ENCODE results near the gene DHRS9. TPM values are rescaled to one million over a fixed set of nuclear protein-coding genes. Genes with fewer than 3 reads are reported as not detected.
A peak's percentile ranks its signal among the peaks of the same experiment; 100 is the strongest.

Gene DHRS9
- total RNA-seq, 3 donors from 2014 or later (not counting 1 experiment from before 2014, with no cell fraction given), result 2.4 TPM; not detected in 2

DNA sequence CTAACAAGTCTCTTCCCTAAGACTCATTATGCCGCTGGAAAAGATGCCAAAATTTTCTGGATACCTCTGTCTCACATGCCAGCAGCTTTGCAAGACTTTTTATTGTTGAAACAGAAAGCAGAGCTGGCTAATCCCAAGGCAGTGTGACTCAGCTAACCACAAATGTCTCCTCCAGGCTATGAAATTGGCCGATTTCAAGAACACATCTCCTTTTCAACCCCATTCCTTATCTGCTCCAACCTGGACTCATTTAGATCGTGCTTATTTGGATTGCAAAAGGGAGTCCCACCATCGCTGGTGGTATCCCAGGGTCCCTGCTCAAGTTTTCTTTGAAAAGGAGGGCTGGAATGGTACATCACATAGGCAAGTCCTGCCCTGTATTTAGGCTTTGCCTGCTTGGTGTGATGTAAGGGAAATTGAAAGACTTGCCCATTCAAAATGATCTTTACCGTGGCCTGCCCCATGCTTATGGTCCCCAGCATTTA lies 26.3 kb downstream of the DHRS9 start:
- H3K4me1 Mint-ChIP-seq, result peaks cover 11 to 13% of the 10 kb centered on the region in 2 donors
- 27% methylated on average over 4 of the region's 5 CpGs for WGBS (ENCODE audit: insufficient coverage)
- no peak overlapping the region for H3K4me3 Mint-ChIP-seq
- ATAC-seq (peak in 2 of 3 donors; percentile 48 to 52), DNase-seq (no peak)
- no peaks in the 10 kb centered on the region for H3K27me3 Mint-ChIP-seq (ENCODE audit: low read depth in 2 of 2)
- TF ChIP-seq, protein P1, sequence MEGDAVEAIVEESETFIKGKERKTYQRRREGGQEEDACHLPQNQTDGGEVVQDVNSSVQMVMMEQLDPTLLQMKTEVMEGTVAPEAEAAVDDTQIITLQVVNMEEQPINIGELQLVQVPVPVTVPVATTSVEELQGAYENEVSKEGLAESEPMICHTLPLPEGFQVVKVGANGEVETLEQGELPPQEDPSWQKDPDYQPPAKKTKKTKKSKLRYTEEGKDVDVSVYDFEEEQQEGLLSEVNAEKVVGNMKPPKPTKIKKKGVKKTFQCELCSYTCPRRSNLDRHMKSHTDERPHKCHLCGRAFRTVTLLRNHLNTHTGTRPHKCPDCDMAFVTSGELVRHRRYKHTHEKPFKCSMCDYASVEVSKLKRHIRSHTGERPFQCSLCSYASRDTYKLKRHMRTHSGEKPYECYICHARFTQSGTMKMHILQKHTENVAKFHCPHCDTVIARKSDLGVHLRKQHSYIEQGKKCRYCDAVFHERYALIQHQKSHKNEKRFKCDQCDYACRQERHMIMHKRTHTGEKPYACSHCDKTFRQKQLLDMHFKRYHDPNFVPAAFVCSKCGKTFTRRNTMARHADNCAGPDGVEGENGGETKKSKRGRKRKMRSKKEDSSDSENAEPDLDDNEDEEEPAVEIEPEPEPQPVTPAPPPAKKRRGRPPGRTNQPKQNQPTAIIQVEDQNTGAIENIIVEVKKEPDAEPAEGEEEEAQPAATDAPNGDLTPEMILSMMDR (IDR thresholded peaks at IDR 0.05), result no peak
- no peaks in the 10 kb centered on the region for H3K4me1 ChIP-seq (ENCODE audit: control insufficient read depth, insufficient read depth, low read length)
- no peaks in the 10 kb centered on the region for H3K9me3 ChIP-seq (ENCODE audit: control insufficient read depth, insufficient read depth, low read length)
- intact Hi-C loops (cut with micrococcal nuclease), result no loop called here
- no peaks in the 10 kb centered on the region for H3K27me3 ChIP-seq (ENCODE audit: control insufficient read depth, insufficient read depth, low read length)
- no peak overlapping the region for H3K27ac Mint-ChIP-seq
- H3K36me3 Mint-ChIP-seq, result no peaks in the 10 kb centered on the region
- H3K36me3 ChIP-seq (ENCODE audit: control insufficient read depth, insufficient read depth, low read length), result no peaks in the 10 kb centered on the region
- no peak overlapping the region for H3K4me3 ChIP-seq (ENCODE audit: low read length)
- no peaks in the 10 kb centered on the region for H3K9me3 Mint-ChIP-seq
- no peak overlapping the region for H3K27ac ChIP-seq (ENCODE audit: low read length)

DNA sequence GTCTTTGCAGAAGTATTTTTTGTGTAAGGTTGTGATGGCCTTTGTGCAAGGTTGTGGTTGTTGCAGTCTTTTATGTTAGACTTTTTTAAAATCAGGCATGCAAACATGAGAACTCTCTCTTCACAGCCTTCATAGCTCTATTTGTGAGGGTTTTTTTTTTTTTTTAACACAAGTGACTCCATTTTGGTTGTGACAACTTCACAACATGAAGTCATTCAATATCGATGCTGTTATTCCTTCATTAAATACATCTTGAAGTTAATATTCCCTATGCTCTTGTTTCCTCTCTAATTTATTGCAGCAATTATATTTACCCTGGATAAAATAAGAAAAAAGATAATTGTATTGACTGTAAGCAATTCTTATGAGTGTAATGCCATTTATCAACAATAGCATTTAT lies 35.5 kb downstream of the DHRS9 start:
- TF ChIP-seq, protein P1 (IDR thresholded peaks at IDR 0.05), result no peak
- Histone ChIP-seq H3K9me3 (ENCODE audit: control insufficient read depth, insufficient read depth, low read length) (no peaks in the 10 kb centered on the region), H3K27me3 (ENCODE audit: control insufficient read depth, insufficient read depth, low read length) (no peaks in the 10 kb centered on the region), H3K27ac (ENCODE audit: low read length) (no peak overlapping the region), H3K36me3 (ENCODE audit: control insufficient read depth, insufficient read depth, low read length) (no peaks in the 10 kb centered on the region), H3K4me3 (ENCODE audit: low read length) (no peak overlapping the region), H3K4me1 (ENCODE audit: control insufficient read depth, insufficient read depth, low read length) (peaks cover 36% of the 10 kb centered on the region)
- 100% methylated on average over 1 of the region's 1 CpG for WGBS (ENCODE audit: insufficient coverage)
- H3K27me3 Mint-ChIP-seq (ENCODE audit: low read depth in 2 of 2), result no peaks in the 10 kb centered on the region
- no peaks in the 10 kb centered on the region for H3K36me3 Mint-ChIP-seq
- no peak for ATAC-seq
- no peaks in the 10 kb centered on the region for H3K9me3 Mint-ChIP-seq
- peaks cover 52 to 56% of the 10 kb centered on the region in 2 donors for H3K4me1 Mint-ChIP-seq
- peak overlapping the region; percentile 78 for H3K4me3 Mint-ChIP-seq
- intact Hi-C loops (cut with micrococcal nuclease), result loop anchor here (5.0 kb wide), 1 partner anchor 128 kb away; no protein-coding TSS in a partner anchor
- H3K27ac Mint-ChIP-seq, result peak overlapping the region; percentile 75 to 85
- no peak for DNase-seq

DNA sequence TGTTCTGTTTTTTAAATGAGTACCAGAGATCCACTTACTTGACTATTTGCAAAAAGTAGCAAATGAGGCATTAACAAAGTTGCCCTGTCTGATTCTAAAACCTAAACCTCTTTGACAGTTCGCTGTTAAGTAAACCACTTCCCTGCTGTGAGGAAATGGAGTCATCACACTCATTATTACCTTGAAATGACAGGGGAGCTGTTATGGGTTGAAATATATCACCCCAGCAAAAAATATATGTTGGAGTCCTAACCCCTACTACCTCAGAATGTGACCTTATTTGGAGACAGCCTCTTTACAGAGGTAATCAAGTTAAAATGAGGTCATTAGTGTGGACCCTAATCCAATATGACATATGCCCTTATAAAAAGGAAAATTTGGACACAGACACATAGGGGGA lies 36.1 kb downstream of the DHRS9 start:
- Histone ChIP-seq H3K4me3 (ENCODE audit: low read length) (no peak overlapping the region), H3K4me1 (ENCODE audit: control insufficient read depth, insufficient read depth, low read length) (peaks cover 37% of the 10 kb centered on the region), H3K27me3 (ENCODE audit: control insufficient read depth, insufficient read depth, low read length) (no peaks in the 10 kb centered on the region), H3K36me3 (ENCODE audit: control insufficient read depth, insufficient read depth, low read length) (no peaks in the 10 kb centered on the region), H3K9me3 (ENCODE audit: control insufficient read depth, insufficient read depth, low read length) (no peaks in the 10 kb centered on the region), H3K27ac (ENCODE audit: low read length) (peak overlapping the region; percentile 44)
- Mint-ChIP-seq H3K4me1 (peaks cover 52 to 58% of the 10 kb centered on the region in 2 donors), H3K36me3 (no peaks in the 10 kb centered on the region), H3K27me3 (ENCODE audit: low read depth in 2 of 2) (no peaks in the 10 kb centered on the region), H3K9me3 (no peaks in the 10 kb centered on the region), H3K27ac (peak overlapping the region; percentile 75 to 85), H3K4me3 (peak overlapping the region; percentile 78)
- TF ChIP-seq, protein P1 (IDR thresholded peaks at IDR 0.05), result no peak
- DNase-seq (peak in 1 of 2 donors; percentile 28), ATAC-seq (peak; percentile 58 to 70 (median 59))
- whole genome bisulfite sequencing (ENCODE audit: insufficient coverage), result no CpG with 5 or more reads among the region's 1 CpG
- intact Hi-C loops (cut with micrococcal nuclease), result loop anchor here (5.0 kb wide), 1 partner anchor 128 kb away; no protein-coding TSS in a partner anchor

DNA sequence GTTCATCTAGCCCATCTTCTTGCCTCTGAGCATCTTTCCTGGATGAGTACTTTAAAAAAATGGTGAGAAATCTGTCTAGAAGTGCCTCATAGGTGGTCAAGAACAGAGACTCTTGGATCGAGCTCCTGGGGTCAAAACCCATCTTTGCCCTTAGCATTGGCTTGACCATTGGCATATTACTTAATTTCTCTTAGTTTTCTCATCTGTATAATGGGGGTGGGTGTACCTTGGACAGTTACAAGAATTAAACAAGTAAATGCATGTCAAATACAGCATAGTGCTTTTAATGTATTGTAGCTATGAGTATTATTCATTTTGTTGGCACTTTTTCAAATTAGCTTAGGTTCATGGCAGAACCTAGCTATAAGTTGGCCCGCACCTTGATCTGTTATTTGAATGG lies 36.8 kb downstream of the DHRS9 start:
- Histone ChIP-seq H3K4me3 (ENCODE audit: low read length) (no peak overlapping the region), H3K36me3 (ENCODE audit: control insufficient read depth, insufficient read depth, low read length) (no peaks in the 10 kb centered on the region), H3K9me3 (ENCODE audit: control insufficient read depth, insufficient read depth, low read length) (no peaks in the 10 kb centered on the region), H3K4me1 (ENCODE audit: control insufficient read depth, insufficient read depth, low read length) (peaks cover 37% of the 10 kb centered on the region), H3K27ac (ENCODE audit: low read length) (peak overlapping the region; percentile 44), H3K27me3 (ENCODE audit: control insufficient read depth, insufficient read depth, low read length) (no peaks in the 10 kb centered on the region)
- 96% methylated on average over 2 of the region's 2 CpGs for WGBS (ENCODE audit: insufficient coverage)
- ATAC-seq, result no peak
- intact Hi-C loops (cut with micrococcal nuclease), result loop anchor here (5.0 kb wide), 1 partner anchor 129 kb away; no protein-coding TSS in a partner anchor
- peaks cover 52 to 58% of the 10 kb centered on the region in 2 donors for H3K4me1 Mint-ChIP-seq
- H3K4me3 Mint-ChIP-seq, result peak overlapping the region; percentile 78
- peak overlapping the region; percentile 75 to 85 for H3K27ac Mint-ChIP-seq
- DNase-seq, result no peak
- H3K27me3 Mint-ChIP-seq (ENCODE audit: low read depth in 2 of 2), result no peaks in the 10 kb centered on the region
- no peaks in the 10 kb centered on the region for H3K36me3 Mint-ChIP-seq
- TF ChIP-seq, protein P1 (IDR thresholded peaks at IDR 0.05), result no peak
- no peaks in the 10 kb centered on the region for H3K9me3 Mint-ChIP-seq

Measured in natural killer cell (primary cell).